Measurements from ENCODE around the gene EGF.
"Not testable (repeated sequence)": the region's sequence is repeated elsewhere in the genome, so short reads cannot be mapped to it uniquely, and the experiment has no call there.

The EGF gene

DNA sequence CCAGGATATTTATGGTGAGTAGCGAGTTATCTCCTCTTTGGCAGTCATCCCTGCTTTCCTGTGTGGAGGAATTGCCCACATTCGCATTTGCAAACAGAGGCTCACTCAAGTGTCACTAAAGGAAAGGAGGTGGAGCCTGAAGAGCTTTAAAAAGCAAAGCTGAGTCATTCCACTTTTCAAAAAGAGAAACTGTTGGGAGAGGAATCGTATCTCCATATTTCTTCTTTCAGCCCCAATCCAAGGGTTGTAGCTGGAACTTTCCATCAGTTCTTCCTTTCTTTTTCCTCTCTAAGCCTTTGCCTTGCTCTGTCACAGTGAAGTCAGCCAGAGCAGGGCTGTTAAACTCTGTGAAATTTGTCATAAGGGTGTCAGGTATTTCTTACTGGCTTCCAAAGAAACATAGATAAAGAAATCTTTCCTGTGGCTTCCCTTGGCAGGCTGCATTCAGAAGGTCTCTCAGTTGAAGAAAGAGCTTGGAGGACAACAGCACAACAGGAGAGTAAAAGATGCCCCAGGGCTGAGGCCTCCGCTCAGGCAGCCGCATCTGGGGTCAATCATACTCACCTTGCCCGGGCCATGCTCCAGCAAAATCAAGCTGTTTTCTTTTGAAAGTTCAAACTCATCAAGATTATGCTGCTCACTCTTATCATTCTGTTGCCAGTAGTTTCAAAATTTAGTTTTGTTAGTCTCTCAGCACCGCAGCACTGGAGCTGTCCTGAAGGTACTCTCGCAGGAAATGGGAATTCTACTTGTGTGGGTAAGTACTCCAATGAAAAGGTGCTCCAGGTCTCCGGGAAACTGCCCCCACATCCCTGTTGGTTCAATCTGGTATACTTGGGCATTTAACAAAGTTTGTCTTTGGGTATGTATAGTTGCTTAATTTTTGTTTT lies at the start of gene EGF:
Gene EGF (plus strand): TSS at position 178 of the 890 bp plus-strand sequence. CDS start 453 bp downstream, at position 631.
- no peak for DNase-seq

DNA sequence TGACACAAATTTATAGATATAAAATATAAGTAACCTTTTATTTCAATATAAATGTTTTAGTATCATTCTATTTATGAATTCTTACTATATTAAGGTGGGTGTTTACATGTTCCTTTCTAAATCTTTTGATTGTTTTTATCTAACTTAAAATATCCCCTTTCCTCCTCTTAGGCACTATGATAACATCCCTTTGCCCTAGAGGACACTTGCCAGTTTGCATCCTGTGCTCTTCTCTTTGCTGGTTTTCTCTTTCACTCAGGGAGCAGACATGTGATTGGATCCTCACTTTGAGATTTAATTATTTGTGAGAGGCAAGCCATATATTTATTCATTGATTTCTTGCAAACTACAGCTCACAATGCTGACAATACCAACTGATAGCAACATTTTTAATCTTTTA lies 48.5 kb upstream of the EGF start:
- no peak for DNase-seq

DNA sequence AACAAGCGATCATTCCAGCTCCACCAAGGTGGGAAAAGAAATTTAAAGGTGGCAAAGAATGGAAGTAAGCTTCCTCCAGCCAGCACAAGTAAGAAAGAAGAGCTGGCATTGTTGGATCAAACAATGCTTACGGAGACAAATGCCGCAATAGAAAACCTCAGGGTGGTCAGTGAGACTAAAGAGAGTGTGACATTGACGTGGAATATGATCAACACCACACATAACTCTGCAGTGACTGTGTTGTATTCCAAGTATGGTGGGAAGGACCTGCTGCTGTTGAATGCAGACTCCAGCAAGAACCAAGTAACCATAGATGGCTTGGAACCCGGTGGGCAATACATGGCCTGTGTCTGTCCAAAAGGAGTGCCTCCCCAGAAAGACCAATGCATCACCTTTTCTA lies 42.6 kb upstream of the EGF start:
- no peak for DNase-seq

- no peak for DNase-seq
Observed at GRCh38 chr4:109872065-109872464, 40.6 kb upstream of the EGF start.

DNA sequence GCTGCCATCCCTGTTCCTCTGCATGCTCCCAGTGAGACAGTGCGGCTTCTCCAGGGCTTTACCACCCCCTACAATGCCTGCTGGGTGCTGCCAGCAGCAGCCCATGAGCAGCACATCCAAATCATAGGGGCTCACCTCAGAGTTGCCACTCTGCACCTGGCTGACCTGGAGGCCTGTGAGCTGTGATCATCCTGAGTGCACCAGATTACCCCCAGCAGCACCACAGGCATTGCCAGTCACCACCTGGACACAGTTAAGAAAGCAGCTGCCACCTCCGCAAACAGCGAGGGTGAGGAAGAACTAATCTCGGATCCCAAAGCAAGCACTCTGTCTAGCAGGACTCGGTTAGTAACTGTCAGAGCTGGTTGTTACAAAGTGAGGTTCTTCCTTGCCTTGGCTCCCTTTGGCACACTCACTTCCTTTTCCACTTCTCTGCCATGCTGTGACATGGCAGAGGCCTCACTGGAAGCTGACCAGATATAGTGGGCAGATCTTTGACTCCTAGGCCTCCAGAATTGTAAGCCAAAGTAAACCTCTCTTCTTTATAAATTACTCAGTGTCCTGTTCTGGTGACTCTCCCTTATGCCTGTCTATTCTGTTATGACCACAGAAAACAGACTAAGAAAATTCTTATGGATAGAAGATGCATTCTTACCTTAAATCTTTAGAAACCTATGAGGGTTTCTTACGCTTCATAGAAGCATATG lies 39.6 kb upstream of the EGF start:
- DNase-seq, result no peak

- no peak for DNase-seq
Observed at GRCh38 chr4:109873791-109874514, 38.7 kb upstream of the EGF start.

DNA sequence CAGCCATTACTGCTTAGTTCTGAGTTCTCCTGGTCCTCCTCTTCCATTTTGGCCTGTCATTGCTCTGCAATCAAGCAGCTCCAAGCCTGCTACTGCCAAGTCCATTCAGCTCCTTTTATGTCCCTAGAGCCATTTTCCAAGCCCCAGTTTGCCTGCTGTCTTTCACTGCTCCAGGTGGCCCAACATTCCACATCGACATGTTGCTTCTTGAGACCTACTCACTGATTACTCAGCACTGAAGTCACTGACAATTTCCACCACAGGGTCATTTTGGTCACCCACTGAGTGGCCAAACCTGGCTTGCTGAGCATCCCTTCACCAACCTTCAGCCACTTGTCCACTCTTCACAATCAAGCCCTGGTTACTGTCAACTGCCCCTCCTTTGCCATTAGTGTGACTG lies 37.6 kb upstream of the EGF start:
- DNase-seq, result no peak

- not testable (repeated sequence) for DNase-seq
Observed at GRCh38 chr4:109875553-109875952, 37.1 kb upstream of the EGF start.

DNA sequence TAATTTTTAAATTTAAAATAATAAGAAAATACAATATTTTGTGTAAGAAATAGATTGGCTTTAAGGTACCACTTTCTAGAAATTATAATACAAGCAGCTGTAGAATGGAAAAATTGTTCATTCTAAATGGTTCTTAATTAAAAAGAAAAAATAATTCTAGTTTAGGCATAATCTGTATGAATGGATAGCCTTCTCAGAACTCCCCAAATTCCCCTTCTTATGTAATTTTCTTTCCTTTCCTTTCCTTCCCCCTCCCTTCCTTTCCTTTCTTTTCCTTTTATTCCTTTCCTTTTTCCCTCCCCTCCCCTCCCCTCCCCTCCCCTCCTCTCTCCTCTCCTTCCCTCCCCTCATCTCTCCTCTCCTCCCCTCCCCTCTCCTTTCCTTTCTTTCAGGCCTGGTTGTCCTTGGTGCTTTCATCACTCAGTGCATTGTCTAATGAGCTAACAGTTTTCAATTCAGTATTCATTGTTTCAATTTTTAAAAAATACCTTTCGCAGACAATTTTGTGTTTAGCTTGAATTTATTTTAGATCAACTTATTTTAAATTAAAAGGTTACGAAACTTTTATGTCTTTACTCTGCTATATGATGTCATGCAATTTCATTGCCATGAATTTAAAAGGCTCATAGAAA lies 35.9 kb upstream of the EGF start:
- no peak for DNase-seq

DNA sequence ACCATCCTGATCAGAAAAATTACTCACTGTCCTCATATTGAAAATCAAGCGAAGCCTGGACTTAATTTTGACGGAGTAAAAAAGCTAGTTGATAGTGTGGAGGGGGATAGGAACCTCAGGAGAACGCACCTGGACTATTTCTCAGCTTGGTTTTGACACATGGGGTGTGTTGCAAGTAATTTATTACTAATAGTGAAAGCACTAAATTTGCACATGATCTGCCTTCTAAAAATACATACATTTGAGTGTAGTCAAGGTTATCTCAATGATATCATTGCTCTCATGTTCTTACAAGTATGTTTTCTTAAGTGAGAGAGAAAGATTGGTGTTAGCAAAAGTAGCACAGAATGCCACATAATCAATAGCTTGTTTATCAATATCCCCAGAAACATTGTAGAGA lies 35.3 kb upstream of the EGF start:
- DNase-seq, result no peak

- DNase-seq, result no peak
Observed at GRCh38 chr4:109878355-109878754, 34.3 kb upstream of the EGF start.

DNA sequence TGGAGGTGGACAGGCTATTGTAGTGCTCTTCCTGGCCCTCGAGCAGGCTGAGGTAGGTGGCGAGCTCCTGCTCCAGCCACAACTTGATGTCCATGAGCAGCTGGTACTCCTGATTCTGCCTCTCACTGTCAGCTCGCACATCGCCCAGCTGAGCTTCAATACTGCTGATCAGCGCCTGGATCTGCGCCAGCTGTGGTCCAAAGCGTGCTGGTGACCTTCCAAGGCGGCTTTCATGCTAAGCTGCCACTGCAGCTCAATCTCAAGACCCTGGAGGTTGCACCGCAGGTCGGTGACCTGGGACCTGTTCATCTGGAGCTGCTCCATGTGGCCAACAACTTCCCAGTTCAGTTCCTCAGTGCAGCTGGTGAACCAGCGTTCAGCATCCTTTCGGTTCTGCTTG lies 33.6 kb upstream of the EGF start:
- no peak for DNase-seq

DNA sequence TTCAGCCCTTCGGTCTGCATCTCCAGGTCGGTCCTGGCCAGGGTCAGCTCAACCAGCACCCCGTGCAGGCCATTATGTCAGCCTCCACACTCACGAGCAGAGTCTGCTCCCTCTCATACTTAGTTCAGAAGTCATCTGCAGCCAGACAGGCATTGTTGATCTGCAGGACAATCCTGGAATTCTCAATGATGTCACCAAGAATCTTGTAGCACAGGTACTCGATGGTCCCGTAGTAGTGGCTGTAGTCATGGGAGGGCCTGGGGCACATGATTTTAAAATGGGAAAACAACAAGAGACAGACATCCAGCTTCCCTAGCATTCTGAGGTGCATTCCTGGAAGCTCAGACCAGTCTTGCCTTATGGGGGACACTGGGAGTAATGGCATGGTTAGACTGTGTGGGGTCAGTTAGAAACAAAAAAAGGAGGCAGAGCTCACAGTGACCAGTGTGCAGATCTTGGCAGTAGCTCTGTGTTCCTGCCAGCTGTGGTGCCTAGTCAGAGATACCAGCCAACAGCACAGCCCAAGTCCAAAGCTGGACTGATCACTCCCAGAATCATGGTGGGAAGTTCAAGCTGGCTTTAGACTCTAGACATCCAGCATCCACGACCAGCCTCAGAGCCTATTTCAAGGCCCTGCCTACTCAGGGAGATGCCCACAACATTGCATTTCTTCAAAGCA lies 32.9 kb upstream of the EGF start:
- DNase-seq, result no peak

GRCh38 chr4:109886303-109886702 lies 26.4 kb upstream of the EGF start:
- DNase-seq, result no peak

GRCh38 chr4:109887071-109887470 lies 25.6 kb upstream of the EGF start:
- no peak for DNase-seq

- no peak for DNase-seq
Observed at GRCh38 chr4:109890076-109890475, 22.6 kb upstream of the EGF start.

DNA sequence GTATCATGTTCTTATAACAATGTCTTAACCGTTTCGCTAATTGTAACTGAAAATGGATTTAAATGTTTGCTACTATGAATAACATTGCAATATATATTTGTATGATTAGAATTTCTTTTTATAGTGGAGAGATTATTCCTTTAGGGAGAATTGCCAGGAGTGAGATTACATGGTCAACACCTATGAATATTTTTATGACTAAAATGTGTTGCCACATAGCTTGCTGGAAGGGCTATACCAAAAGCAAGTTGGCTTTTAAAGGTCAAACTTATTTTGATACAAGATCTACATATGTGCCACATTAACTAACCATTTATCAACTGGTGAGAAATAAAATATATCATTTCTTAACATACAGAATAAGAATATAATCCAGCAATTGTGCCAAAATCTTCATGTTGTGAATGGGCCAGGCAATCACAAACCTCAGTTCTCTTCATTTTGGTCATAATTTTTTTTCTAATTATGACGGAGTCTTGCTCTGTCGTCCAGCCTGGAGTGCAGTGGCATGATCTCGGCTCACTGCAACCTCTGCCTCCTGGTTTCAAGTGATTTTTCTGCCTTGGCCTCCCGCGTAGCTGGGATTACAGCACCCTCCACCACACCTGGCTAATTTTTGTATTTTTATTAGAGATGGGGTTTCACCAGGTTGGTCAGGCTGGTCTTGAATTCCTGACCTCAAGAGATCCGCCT lies 10.0 kb upstream of the EGF start:
- no peak for DNase-seq

DNA sequence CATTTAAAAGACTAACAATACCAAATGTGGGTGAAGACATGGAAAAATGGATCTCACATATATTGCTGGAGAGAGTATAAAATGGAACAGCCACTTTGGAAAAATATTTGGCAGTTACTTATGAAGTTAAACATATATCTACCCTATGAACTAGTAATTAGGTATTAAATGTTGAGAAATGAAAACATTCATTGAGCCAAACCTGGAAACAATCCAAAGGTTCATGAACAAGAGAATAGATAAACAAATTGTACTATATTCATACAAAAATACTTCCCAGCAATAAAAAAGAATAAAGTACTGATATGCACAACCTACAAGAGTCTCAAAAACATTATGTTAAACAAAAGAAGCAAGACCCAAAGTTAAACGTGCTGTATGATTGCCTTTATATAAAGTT lies 4.0 kb upstream of the EGF start:
- DNase-seq, result no peak

GRCh38 chr4:109910256-109910655 lies 2.4 kb upstream of the EGF start:
- no peak for DNase-seq

- DNase-seq, result no peak
Observed at GRCh38 chr4:109913596-109914241, 1.0 kb downstream of the EGF start.

DNA sequence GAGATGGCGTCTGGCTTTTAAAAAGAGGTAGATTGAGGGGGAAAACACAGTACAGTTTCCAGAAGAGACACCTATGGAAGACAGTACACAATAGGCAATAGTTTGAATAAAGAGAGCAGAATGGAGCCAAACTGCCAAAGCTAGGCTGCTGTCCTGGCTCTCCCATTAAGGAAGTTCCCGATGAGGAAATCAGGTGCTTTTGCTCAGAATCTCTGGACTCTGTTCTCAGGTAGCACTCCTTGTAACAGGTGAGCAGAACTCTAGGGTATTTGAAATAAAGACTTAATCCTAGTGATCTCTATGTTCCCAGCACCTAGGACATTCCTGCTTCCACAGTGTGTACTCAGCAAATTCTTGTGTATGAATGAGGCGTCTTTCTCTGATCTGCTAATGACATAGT lies 1.6 kb downstream of the EGF start:
- DNase-seq, result no peak
